ENCODE results near the gene SLCO1A2.
"Not testable (repeated sequence)": the region's sequence is repeated elsewhere in the genome, so short reads cannot be mapped to it uniquely, and the experiment has no call there.

Gene SLCO1A2, protein sequence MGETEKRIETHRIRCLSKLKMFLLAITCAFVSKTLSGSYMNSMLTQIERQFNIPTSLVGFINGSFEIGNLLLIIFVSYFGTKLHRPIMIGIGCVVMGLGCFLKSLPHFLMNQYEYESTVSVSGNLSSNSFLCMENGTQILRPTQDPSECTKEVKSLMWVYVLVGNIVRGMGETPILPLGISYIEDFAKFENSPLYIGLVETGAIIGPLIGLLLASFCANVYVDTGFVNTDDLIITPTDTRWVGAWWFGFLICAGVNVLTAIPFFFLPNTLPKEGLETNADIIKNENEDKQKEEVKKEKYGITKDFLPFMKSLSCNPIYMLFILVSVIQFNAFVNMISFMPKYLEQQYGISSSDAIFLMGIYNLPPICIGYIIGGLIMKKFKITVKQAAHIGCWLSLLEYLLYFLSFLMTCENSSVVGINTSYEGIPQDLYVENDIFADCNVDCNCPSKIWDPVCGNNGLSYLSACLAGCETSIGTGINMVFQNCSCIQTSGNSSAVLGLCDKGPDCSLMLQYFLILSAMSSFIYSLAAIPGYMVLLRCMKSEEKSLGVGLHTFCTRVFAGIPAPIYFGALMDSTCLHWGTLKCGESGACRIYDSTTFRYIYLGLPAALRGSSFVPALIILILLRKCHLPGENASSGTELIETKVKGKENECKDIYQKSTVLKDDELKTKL

GRCh38 chr12:21334771-21335325 is at the start of gene SLCO1A2:
TSS of gene SLCO1A2 (minus strand) at chr12:21334917. CDS start at chr12:21334647, 270 bp downstream.
- no peak for DNase-seq

DNA sequence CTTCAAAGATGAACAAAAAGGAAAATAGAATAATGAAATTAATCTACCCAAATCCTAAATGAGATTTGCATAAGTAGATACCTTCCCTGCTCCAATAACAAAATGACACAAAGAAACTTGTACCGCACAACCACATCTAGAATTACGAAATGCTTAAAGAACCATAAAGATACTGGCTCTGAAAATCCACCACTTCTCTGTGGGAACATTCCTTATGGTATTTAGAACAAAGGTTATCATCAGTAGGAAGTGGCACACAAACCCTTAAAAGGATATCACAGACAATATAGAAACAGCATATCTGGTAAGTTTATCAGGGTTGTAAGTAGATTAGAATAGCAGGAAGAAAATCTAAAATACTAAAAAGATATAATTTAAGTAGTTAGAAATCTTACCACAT is 49.5 kb upstream of the SLCO1A2 start:
- DNase-seq, result no peak

GRCh38 chr12:21381320-21381719 is 46.6 kb upstream of the SLCO1A2 start:
- DNase-seq, result not testable (repeated sequence)

DNA sequence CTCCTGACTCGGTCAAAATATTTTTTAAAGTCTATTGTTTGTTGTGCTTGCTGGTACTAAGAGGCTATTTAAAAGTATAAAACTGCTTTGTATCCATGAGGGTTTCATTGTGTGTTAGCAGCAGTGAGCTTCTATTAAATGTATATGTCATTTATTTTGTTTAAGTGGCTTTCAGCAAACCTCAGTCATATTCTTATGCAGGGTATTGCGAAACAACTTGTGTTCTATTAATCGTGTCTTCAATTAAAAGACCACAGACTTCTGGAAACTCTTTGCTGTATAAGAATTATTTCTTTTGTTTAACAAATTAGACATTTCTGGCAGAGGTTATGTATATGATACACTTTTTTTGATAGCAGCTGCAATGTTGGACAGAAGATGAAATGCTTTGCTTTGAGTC is 44.5 kb upstream of the SLCO1A2 start:
- DNase-seq, result no peak

- no peak for DNase-seq
Measured at GRCh38 chr12:21372602-21373001, 37.9 kb upstream of the SLCO1A2 start, which contains the start of gene IAPP. TSS of gene IAPP (plus strand) at chr12:21372902. CDS start at chr12:21373352, 450 bp downstream.

DNA sequence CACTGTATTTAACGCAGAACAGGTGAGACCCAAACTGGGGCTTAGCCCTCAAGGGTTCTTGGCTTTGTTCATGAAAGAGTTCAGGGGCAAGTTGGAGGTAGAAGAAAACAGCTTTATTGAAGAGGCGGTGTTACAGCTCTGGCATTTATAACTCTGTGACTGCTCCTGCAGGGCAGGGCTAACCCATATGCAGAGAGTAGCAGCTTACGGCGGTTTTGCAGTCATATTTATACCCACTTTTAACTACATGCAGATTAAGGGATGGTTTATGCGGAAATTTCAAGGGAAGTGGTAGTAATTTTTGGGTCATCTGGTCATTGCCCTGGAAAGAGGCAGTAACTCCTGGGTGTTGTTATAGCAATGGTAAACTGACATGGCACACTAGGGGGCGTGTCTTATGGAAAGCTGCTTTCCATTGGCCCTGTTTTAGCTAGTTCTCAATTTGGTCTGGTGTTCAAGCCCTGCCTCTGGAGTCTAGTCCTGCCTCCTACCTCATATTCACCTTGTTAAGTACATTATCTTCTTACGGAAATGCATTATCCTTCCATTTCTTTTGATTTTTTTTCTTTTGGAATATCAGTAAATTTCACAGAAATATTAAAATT is 36.2 kb upstream of the SLCO1A2 start:
- no peak for DNase-seq

DNA sequence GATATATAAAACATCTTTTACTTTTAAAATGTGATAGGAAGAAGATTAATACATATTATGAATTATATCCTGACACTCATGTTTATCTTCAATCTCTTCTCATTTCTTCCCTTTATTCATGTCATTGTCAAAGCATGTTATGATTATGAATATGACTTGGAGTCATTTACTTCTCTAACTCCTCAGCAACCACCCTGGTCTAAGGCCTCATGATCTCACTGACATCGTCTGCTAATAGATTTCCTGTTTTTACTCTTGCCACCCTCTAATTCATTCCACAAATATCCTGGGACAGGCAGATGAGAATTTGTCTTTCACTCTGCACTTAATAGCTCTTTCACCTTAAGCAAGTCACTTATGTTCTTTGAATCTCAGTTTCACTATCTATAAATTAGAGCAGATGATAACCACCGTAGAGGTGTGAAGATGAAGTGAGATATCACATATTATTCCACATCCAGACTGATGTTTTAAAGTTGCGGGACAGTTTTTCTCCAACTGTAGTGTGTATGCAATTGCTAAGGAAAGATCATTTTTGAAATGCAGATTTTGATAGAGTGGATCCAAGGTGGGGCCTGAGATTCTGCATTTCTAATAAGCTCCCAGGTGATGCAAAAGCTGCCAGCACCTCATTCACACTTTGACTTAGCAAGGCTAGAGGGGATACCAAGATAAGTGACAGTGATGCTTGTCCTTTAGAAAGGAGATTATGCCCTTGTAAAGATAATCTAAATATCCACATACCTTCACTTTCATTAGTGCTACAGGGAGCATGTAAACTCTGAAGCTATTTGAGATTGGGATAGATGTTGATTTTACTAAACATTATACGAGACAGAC is 34.6 kb upstream of the SLCO1A2 start:
- DNase-seq, result peak; percentile 14

DNA sequence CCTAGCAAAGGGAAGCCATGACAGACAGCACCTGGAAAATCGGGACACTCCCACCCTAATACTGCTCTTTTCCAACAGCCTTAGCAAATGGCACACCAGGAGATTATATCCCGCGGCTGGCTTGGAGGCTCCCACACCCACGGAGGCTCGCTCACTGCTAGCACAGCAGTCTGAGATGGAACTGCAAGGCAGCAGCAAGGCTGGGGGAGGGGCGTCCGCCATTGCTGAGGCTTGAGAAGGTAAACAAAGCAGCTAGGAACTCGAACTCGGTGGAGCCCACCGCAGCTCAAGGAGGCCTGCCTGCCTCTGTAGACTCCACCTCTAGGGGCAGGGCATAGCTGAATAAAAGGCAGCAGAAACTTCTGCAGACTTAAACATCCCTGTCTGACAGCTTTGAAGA is 25.9 kb upstream of the SLCO1A2 start:
- not testable (repeated sequence) for DNase-seq

GRCh38 chr12:21354641-21355040 is 19.9 kb upstream of the SLCO1A2 start:
- DNase-seq, result no peak

GRCh38 chr12:21353948-21354347 is 19.2 kb upstream of the SLCO1A2 start:
- DNase-seq, result no peak

DNA sequence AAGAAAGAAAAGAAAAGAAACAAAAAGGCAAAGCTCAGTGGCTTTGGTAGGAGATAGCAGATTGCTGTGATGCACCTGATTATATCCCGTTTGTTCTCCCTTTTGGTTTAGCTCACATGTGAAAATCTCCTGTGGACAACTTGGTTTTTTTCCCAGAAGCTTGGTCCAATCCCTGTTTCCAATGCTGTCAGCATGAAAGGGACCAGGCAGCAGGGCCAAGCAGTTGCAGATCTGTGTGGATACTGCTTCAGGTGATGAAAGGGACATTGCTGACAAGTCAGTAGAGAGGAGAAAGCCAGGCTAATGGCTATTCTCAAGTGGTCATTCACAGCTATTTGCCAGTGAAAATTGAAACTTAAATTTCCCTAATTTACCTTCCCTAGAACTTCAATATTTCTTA is 18.8 kb upstream of the SLCO1A2 start:
- no peak for DNase-seq

DNA sequence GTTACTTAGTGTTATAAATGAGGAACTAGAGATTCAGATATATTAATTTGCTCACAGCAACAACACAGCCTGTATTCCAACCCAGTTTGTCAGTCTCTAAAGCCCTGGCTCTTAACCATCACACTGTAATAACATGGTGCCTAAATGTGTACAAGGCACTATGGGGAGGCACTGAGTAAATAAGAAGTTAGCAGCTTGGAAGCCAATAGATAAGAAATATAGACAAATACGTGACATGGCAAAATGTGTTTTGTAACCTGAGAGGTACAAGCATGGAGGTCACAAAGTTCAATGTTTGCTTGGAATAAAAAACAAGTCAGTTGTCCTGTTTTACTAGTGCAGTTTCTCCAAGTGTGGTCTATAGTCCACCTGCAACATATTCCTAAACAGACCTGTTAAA is 16.3 kb upstream of the SLCO1A2 start:
- DNase-seq, result no peak

DNA sequence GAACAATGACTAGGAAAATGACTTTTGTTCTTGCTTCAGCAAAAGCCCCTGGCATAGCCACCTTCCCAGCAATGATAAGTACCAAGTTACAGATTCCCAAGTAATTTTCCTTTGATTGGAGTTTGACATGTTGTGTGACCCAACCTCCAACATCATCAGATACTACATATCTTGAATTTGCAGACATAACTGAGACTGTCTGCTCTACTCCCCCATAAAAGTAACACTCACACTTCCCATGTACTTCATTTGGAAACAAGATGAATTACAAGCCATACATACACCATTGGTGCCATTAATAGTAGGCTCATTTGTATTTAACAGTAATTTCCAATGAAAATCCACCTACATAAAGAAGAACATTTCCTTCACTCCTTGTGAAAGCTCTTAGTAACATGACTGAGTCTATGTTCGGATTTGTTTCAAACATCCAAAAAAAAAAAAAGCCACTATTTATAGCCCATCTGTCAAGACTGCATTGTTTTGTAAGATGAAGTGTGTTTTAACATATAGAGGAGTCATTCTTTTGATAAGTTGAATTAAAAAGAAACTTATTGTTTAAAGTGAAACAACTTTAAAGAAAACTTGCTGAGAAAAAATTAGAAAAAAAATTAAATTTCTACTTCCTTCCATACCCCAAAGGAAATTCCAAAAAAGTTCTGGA is 12.0 kb upstream of the SLCO1A2 start:
- DNase-seq, result no peak

GRCh38 chr12:21343636-21344035 is 8.9 kb upstream of the SLCO1A2 start:
- no peak for DNase-seq

DNA sequence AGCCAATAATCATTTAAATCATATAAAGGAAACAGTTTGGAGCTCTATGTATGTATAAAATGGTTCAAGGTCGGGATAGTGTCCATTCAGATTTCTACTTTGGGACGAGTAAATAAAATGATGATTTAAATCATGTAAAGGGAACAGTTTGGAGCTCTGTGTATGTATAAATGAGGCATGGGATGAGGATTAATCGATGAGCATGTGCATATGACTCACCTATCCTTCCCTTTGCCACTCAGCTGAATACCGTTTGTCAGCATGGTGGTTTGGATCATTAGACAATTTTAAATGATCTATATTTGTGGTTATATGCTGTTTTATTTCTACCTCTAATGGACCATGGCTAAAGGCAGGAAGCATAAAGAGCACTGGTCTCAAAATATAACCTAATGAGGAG is 7.1 kb upstream of the SLCO1A2 start:
- DNase-seq, result no peak

- peak; percentile 37 for DNase-seq
Measured at GRCh38 chr12:21340403-21340802, 5.7 kb upstream of the SLCO1A2 start.

DNA sequence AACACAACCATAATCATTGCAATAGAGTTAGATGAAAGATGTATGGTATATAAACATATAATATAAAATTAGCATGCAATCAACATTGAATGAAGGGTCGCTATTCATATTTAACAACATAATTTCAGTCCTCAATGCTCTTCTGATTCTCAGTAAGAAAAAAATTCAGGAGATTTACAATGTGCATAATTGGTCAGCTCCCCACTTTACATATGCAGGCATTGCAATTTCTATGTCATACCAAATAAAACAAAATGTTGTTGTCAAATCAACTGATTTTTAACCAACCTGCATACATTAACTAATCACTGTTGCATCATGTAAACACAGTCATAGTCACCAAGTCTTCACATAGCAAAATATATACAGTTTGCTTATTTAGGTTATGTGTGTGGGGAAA is 5.2 kb upstream of the SLCO1A2 start:
- DNase-seq, result no peak

DNA sequence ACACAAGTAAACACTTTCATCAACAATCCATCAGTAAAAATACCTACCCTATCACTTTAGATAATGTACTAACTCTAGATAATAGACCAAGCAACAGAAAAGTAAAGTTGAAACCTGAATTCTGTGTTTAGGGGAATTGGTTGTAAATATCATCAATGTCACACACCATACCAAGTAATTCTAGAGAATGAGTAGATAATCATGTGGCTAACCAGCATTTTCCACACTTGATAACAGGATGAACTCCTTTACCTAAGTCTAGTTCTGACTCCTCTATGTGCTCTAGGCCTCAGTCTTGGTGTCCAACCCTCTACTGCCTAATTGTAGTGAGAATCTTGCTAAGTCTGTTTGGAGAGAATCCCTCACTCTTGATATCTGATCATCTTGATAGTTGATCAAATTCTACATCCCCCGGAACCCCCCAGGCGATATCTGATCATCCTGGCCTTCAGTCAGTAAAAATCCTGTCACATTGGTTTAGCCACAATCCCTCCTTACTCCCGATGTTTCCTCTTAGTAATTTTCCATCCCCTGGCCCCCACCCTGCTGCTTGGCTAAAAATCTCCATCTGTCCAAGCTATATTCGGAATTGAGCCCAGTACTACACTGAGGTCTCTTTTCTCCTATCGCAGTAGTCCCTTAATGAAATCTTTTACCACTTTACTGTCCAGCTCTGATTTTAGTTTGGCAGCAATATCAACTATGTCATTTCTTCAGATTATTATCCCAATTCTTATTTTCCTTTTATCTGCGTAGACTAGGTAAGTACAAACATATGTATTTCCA is 3.4 kb upstream of the SLCO1A2 start:
- DNase-seq, result no peak

DNA sequence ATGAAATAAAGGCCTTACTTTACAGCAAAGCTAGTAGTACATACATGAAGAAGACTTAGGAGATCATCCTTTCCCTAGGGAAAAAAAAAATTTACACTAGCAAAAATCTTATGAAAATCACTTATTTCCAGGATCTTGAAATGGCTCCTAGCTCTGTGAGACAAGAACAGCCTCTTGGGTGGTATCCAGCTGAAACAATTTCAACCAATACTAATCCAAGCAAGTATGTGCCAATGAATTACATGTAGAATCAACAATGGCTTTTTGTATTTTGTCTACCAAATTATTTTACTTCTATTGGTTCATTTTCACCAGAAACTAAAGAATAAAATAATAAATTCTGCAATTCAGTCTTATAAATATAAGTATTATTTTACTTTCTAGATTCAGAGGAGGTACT is 2.7 kb upstream of the SLCO1A2 start:
- DNase-seq, result no peak

DNA sequence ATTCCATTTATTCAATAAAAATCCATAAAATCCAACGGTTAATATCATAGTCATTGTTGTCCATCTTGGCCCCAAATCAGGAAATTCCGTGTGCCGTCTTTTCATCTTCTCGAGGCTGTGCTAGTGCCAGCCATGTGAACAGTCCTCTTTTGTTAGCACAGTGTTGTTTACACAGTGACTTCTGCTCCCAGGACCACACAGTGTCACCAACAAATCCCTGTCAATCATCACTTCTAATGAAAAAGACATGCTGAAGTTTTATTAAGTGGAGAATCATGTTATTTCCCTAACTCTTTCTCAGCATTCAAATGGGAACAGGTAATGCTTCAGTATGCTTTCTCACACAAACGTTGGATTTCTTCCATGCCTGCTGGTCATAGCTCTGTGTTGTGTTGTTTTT is 1.9 kb upstream of the SLCO1A2 start:
- DNase-seq, result no peak

- no peak for DNase-seq
Measured at GRCh38 chr12:21330682-21331253, 3.9 kb downstream of the SLCO1A2 start.

Data from activated CD4-positive, alpha-beta T cell treated with anti-CD3 and anti-CD28 coated beads, Interleukin-2, amount 50 U/mL, for 16 hours (primary cell).